KBM-7 (cell line): ENCODE results near the gene CERK.

Experiments
- DNase-seq: peaks from one replicate; pipeline ENCODE4 v3.0.0-alpha.2; 2015
- in situ Hi-C: fragments of 300-500 bp; cut with MboI; formaldehyde crosslinking; loops from 2 replicates; pipeline ENCODE4 v1.14.3; 2020; ENCODE audit warnings: low sequenced_read_pairs, low pct_unique_long_range_greater_than_20kb, mixed read lengths

Gene CERK

DNA sequence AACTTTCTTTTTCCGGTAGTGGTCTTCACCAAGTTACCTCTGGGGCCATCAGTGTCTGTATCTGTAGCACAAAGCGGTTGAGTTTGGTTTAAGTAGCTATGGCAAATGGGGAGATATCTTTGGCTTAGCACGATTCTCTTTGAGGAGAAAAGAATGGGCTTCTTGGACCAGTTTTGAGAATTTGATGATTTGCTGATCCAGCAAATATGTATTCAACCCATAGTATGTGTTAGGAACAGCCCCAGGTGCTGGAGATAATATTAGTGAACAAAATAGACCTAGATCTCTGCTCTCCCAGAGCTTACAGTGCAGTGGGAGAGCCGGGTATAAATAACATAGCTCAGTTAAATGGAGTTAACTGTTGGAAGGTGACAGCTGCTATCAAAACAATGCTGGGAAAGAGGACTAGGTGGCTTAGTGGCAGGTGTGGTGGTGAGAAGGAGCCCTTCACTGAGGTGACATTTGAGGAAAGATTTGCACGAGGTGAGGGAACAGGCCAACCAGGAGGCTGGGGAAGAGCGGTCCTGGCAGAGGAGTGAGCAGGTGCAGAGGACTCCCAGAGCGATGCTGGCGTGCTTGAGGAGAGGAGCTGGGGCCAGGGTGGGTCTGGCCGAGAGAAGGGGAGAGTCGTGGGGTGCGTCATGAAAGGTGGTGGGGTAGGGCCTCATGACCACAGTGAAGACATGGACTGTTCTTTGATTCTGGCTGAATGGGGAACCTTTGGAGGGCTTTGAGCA lies 29.4 kb upstream of the CERK start:
- no peak for DNase-seq
- in situ Hi-C loops: no loop called here

DNA sequence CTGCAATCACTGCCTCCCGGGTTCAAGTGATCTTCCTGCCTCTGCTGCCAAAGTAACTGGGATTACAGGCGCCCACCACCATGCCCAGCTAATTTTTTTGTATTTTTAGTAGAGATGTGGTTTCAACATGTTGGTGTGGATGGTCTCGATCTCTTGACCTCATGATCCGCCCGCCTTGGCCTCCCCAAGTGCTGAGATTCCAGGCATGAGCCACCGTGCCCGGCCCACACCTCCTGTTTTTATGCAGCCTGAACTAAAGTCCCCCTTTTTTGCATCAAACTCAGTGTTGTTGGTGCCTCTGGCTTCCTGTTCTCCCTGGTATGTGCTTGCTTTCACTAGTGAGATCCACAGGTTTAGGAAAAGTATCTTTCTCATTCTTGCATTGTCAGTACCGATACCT lies 28.6 kb upstream of the CERK start:
- no peak for DNase-seq
- in situ Hi-C loops: no loop called here

GRCh38 chr22:46764779-46765485 lies 26.9 kb upstream of the CERK start:
- in situ Hi-C loops: no loop called here
- DNase-seq: no peak

DNA sequence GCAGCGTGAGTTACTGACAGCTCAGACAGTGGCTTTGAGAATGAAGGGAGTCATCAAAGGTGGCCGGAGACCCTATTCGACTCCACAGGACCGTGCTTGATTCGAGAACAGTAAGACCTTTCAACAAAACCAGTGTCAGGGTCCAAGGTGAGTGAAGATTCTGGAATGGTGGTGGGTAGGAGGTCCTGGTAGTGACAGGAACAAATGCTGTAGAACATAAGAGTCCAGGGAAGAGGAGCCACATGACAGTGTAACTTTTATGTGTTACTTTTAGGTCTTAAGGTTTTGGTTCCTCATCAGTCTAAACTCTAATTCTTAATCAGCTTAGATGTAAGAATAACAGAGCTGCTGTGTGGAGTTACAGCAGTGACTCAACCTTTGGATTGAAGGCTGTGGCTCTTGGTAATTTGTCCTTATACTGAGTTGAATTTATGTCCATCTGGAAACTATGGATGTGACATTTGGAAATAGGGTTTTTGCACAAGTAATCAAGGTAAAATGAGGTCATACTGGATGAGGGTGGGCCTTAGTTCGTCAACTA lies 26.2 kb upstream of the CERK start:
- in situ Hi-C loops: no loop called here
- DNase-seq: no peak

- in situ Hi-C loops: no loop called here
- DNase-seq: peak; percentile 76
These were observed 25.1 kb upstream of the CERK start for GRCh38 chr22:46763051-46763705.

DNA sequence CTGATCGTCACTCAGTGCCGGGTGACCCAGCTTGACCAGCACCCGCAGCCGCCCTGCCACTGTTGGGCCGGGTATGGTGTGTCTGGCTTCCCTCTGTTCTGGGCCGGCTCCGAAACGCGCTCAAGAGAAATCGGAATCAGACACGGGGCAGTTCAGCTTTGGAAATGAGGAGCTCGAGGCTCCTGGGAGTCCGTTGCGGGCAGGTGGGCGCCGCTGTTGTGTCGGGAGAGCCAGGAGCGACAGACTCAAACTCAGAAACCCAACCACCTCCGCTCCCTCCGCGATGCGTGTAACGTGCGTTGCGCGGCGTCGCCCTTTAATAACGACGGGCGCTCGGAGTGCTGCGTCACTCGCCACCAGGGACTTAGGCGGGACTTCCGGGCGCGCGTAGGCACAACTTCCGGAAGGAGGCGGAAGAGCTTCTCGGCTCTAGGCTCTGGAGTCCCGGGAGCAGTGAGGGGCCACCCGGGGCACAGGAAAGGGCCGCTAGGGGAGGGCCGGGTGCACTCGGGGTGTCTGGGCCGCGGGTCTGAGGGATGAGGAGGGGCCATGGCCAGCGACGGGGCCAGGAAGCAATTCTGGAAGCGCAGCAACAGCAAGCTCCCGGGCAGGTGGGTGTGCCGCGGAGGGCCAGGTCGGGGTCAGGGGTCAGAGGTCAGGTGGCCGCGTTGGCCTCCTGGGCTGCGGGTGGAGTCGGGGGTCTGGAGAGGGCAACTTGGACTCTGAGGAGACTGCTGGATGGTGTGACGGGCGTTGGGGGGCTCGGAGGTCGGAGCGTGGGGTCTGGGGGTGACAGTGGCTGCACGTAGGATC lies 24.4 kb upstream of the CERK start, which contains the start of gene TBC1D22A:
TSS of gene TBC1D22A (plus strand) at position 413 of the 813 bp plus-strand sequence. CDS start at position 550, 137 bp downstream.
- in situ Hi-C loops: no loop called here
- DNase-seq: peak; percentile 96

- in situ Hi-C loops: no loop called here
- DNase-seq: no peak
These were observed 23.6 kb upstream of the CERK start for GRCh38 chr22:46761539-46762237.

DNA sequence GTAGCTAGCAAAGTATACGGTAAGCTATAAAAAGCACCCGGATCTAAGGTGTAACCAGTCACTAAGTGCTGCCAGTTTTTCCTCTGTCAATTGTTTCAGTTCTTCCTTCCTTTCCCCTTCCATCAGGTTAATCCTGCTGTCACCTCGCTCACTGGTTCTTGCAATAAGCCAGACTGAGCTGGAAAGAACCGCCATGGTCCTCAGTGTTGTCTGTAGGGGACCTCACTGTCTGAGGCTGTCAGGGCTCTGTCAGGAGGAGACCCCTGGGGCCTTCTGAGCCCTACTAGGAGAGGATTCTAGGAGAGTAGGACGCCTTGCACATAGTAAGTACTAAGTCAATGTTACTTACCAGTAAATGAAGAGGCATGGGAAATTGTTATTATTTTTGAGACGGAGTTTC lies 23.0 kb upstream of the CERK start:
- in situ Hi-C loops: no loop called here

DNA sequence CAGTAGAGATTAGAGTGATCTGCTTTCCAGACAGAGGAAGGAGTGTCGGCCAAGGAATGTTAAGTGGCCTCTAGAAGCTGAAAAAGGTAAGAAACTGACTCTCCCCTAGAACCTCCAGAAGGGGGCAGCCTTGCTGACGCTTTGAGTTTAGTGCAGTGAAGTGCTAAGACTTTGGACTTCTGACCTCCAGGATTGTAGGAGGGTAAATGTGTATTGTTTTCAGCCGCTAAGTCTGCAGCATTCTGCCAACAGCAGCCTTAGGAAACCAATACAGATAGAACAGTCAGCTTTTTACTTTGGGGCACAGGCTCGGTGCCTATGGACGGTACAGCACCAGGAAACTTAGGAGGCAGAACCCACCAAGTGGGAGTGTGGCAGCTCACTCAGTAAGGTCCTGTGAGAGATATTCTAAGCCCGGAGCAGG lies 20.8 kb upstream of the CERK start:
- peak; percentile 83 for DNase-seq
- in situ Hi-C loops: no loop called here

More for the DNA sequence above, 23.0 kb upstream of the CERK start:
- DNase-seq: no peak

- in situ Hi-C loops: no loop called here
- no peak for DNase-seq
These were observed 20.1 kb upstream of the CERK start for GRCh38 chr22:46758121-46758520.

GRCh38 chr22:46757104-46757503 lies 19.1 kb upstream of the CERK start:
- no peak for DNase-seq
- in situ Hi-C loops: no loop called here

GRCh38 chr22:46756097-46756496 lies 18.0 kb upstream of the CERK start:
- DNase-seq: no peak
- in situ Hi-C loops: no loop called here

GRCh38 chr22:46755525-46755924 lies 17.5 kb upstream of the CERK start:
- no peak for DNase-seq
- in situ Hi-C loops: no loop called here

DNA sequence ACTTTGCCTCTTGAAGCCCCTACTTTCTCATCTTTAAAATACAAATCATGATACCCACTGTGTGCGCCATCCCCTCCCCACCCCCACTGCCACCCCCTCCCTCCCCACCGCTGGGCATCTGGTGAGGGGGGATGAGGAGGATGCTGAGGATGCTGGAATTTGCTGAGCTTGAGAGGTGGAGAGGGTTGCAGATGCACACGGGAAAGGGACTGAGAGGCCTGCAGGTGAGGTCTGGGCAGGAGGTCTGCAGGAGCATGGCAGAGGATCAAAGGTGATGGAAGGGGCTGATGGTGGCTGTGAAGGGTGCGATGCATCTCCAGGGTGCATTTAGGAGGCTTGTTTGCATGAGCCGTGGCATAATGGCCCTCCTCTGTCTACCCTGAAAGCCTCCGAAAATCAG lies 16.8 kb upstream of the CERK start:
- in situ Hi-C loops: no loop called here

GRCh38 chr22:46754110-46754799 lies 16.2 kb upstream of the CERK start:
- in situ Hi-C loops: no loop called here
- no peak for DNase-seq

More for the DNA sequence above, 16.8 kb upstream of the CERK start:
- DNase-seq: no peak

GRCh38 chr22:46753761-46754109 lies 15.7 kb upstream of the CERK start:
- no peak for DNase-seq
- in situ Hi-C loops: no loop called here

GRCh38 chr22:46753360-46753759 lies 15.3 kb upstream of the CERK start:
- in situ Hi-C loops: no loop called here
- no peak for DNase-seq

GRCh38 chr22:46752988-46753310 lies 14.9 kb upstream of the CERK start:
- in situ Hi-C loops: no loop called here
- DNase-seq: no peak
